22Rv1 (cell line): ENCODE results near the gene FKBP11.

Experiments
- ZFX ChIP-seq: fragments of 450-650 bp; IDR thresholded peaks from 2 replicates; pipeline ENCODE4 v1.6.1; 2017; ENCODE audit warnings: antibody characterized with exemption, borderline replicate concordance
- TF ChIP-seq, protein P1 (sequence below): fragments of 450-650 bp; IDR thresholded peaks from 2 replicates; pipeline ENCODE4 v1.5.1; 2017; ENCODE audit warnings: mild to moderate bottlenecking

DNA sequence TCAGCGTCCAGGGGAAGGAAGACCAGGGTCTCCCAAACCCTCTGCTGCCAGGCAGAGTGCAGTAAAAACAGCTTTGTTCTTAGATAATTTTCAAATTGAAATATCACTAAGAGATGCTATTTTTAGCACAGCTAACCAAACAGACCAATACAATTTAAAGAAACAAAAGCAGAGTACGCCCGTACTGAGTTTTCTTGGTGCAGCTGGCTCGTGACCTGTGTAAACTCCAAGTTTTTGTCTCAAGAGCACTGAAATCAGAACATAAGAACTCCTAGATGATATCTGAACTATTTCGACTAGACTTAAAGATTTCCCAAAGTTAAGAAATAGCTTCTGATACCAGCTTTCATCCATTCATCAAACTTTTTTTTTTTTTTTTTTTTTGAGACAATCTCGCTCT lies 21.7 kb upstream of the FKBP11 start:
- TF ChIP-seq, protein P1, sequence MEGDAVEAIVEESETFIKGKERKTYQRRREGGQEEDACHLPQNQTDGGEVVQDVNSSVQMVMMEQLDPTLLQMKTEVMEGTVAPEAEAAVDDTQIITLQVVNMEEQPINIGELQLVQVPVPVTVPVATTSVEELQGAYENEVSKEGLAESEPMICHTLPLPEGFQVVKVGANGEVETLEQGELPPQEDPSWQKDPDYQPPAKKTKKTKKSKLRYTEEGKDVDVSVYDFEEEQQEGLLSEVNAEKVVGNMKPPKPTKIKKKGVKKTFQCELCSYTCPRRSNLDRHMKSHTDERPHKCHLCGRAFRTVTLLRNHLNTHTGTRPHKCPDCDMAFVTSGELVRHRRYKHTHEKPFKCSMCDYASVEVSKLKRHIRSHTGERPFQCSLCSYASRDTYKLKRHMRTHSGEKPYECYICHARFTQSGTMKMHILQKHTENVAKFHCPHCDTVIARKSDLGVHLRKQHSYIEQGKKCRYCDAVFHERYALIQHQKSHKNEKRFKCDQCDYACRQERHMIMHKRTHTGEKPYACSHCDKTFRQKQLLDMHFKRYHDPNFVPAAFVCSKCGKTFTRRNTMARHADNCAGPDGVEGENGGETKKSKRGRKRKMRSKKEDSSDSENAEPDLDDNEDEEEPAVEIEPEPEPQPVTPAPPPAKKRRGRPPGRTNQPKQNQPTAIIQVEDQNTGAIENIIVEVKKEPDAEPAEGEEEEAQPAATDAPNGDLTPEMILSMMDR, result no peak
- TF ChIP-seq ZFX, result no peak
